GM10266 (cell line): ENCODE data around the gene NOL12.

ENCODE experiments used
- DNase-seq: peaks from one replicate; pipeline ENCODE4 v3.0.0; 2012; ENCODE audit errors: extremely low spot score
- CTCF ChIP-seq: IDR thresholded peaks from 2 replicates; pipeline ENCODE4 v1.5.1; 2012; ENCODE audit warnings: mild to moderate bottlenecking, low read depth; ENCODE audit not compliant: control insufficient read depth, insufficient read depth; ENCODE audit errors: missing control alignments

NOL12 gene

GRCh38 chr22:37732699-37733607 is 46.8 kb downstream of the NOL12 start:
- no peak for DNase-seq
- TF ChIP-seq CTCF = no peak

- no peak for TF ChIP-seq CTCF
Measured at GRCh38 chr22:37733625-37734401, 47.7 kb downstream of the NOL12 start.

DNA sequence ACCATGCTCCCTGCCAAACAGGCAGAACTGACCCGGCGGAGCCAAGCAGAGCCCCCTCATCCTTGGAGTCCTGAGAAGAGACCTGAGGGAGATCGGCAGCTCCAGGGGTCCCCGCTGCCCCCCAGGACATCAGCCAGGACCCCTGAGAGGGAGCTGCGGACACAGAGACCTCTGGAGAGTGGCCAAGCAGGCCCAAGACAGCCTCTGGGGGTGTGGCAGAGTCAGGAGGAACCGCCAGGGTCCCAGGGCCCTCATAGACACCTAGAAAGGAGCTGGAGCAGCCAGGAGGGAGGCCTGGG is 48.2 kb downstream of the NOL12 start:
- DNase-seq = no peak
- no peak for TF ChIP-seq CTCF

More at GRCh38 chr22:37733625-37734401, 47.7 kb downstream of the NOL12 start:
- no peak for DNase-seq

GRCh38 chr22:37734964-37735451 is 48.9 kb downstream of the NOL12 start:
- DNase-seq = no peak
- TF ChIP-seq CTCF = no peak

GRCh38 chr22:37739035-37739434 is 52.9 kb downstream of the NOL12 start:
- DNase-seq = no peak

DNA sequence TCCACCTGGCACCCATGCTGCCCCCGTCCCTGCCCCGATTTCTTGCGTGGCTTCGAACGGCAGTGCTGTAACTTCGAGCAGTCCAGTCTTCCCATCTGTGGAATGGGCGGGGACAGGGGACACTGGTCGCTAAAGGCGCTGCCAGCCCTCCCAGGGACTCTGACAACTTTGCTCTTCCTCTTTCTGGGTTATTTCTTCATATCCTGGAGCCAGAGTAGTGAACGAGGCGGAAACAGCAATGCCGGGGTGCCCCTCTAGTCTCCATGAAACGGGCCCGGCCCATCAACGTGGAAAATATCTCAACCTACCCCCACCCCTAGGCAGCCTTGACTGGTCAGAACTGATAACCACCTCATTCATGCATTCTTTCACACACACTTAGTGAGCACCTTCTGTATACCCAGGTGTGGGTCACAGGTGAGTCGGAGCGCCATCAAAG is 53.5 kb downstream of the NOL12 start:
- no peak for TF ChIP-seq CTCF
- no peak for DNase-seq

More at GRCh38 chr22:37739035-37739434, 52.9 kb downstream of the NOL12 start:
- TF ChIP-seq CTCF = no peak
